HG03520 (cell line): Measurements from ENCODE around the gene STXBP2.
"Not testable (repeated sequence)": the region's sequence is repeated elsewhere in the genome, so short reads cannot be mapped to it uniquely, and the experiment has no call there.

Source experiments
- ATAC-seq: cut with Tn5 transposase; IDR thresholded peaks from one replicate; pipeline ENCODE4 v1.9.1; 2021; ENCODE audit warnings: mild to moderate bottlenecking, moderate library complexity; ENCODE audit not compliant: unreplicated experiment

Gene STXBP2

DNA sequence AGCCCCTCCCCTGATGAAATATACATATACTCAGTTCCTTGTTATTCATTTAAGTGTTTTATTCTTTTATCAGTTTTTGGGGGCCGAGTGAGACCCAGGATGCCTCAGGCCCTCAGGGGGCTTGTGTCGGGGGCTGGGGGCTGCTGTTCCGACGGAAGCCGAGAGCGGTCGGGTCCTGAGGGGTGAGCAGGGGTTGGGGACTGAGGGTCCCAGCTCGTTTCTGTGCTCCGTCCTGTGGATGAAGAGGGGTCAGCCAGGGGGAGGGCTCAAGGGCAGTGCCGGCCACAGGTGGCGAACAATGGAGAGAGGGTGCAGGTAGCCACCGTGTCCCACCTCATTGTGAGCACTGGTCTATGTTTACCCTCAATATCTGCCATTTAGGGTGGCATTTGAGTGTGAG is 5.3 kb upstream of the STXBP2 start:
- ATAC-seq = no peak

DNA sequence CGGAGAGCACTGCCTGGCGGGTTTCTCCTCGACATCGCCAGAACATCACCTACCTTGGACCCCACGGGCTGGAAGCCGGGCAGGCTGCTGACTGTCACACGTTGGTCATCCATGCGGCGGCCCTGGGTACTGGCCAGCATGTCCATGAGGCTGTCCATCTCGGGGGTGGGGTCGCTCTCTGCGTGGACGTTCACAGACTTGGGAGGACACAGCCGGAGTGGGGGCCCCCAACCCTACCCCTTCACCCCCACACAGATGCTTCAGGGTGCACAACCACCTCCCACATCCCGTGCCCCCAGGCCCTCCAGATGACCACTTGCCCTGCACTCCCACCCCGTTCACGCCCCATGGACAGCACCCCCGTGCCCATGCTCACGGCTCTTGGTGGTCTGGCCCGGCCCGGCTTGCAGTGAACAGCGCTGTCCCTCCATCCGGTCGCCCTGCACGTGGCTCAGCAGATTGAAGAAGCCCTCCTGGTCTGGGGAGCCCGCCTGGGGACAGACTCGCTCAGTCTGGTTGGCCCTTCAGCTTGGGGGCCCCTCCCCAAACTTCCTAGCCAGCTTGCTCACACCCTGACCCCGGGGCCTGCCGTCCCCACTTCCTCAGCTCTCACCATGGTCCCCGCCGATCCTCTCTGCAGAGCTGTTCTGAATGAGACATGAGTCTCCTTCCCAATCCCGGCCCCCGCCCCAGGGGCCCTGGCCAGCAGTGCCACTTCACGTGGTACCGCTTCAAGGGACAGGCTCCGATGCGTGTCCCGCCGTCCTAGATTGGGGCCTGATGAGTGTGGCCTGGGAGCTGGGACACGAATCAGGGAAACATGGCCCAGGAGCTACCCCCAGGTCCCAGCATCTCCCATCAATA is 4.3 kb upstream of the STXBP2 start:
- ATAC-seq = no peak

DNA sequence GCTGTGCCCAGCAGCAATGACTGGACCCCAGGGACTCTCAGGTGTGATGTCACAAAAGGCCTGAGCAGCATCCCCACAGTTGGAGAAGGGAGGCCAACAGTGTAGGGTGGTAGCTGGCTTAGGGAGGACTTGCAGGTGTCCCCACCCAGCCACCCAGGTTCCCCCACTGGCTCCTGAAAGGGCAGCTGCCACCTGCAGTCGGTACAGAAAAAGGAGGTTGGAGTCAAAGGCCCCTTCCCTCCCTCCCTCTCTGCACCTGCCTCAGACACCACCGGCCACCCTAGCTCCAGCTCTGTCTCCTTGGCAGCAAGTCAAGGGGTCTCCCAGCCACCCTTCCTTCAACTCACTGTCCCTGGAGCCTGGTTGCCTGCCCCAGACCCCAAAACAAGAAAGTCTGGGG is 3.2 kb upstream of the STXBP2 start, which contains the start of gene PCP2:
PCP2 (minus strand) TSS at position 22 of the 400 bp plus-strand sequence. CDS start 262 bp downstream, outside the sequence.
- ATAC-seq = no peak

DNA sequence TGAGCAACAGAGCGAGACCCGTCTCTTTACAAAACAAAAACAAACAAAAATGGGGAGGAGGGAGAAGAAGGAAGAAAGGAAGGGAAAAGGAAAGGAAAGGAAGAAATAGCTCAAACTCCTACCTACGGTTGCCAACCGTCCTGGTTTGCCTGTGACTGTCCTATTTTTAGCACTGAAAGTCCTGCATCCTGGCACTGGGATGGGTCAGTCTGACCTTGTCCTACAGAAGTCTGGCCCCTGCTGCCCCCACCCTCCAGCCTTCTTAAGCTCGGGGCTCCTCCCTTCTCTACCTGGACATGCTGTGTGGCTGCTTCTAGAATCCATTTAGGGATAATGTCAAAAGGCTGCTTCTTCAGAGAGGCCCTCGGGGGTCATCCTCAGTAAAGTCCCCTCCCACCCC is 1.2 kb upstream of the STXBP2 start:
- no peak for ATAC-seq

DNA sequence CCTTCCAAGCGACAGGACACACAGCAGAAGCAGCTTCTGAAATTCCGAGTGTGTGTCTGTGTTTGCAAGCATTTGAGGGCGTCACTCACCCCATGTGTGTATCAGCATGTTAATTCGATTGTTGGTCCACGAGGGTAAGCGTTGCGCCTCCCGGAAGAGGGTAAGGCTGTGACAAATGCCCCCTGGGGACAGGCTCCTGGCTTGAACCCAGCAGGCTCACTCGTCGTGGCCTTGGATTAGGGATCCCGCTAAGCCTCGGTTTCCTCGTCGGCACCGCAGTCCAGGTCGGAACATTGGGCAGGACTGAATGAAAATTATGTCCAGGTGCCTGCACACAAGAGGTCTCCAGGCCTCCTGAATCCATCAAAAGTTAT is 606 bp upstream of the STXBP2 start:
- no peak for ATAC-seq

DNA sequence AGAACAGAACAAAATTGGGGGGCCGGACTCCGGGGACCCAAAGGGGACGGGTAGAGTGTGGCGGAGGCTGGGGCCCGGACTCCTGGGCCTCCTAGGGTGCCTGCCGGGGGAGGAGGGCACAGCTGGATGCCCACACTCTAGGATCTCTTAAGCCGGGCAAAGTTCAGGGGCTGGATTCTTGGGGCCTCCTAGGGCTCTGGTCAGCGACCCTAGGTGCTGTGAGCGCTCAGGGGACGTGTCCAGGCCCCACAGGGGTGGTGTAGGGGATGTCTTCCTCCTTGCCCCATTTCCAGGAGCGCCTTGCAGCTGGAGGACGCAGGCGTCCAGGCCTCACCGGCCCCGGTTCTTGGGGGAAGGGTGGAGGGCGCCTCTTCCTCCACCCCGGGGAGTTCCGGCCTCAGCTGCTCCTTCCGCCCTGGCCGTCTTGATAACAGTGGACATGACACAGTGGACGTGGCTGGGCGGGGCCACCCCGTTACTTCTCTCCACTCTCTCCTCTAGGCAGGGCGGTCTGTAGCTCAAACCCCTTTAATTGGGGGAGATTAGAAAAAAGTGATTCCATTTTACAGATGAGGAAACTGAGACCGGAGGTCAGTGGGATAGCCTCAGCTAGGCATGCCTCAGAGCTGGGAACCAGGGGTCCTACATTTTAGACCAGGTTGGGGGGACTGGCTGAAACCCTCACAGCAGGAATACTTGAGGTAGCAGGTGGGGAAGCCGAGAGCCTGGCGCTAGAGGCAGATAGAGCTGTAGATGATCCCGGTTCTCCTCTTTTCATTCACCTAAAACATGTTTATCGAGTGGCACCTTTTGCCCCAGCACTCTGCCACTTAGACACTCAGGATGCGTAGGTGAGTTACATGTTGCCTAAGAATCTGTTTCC is 705 bp downstream of the STXBP2 start:
- peak; percentile 15 for ATAC-seq

DNA sequence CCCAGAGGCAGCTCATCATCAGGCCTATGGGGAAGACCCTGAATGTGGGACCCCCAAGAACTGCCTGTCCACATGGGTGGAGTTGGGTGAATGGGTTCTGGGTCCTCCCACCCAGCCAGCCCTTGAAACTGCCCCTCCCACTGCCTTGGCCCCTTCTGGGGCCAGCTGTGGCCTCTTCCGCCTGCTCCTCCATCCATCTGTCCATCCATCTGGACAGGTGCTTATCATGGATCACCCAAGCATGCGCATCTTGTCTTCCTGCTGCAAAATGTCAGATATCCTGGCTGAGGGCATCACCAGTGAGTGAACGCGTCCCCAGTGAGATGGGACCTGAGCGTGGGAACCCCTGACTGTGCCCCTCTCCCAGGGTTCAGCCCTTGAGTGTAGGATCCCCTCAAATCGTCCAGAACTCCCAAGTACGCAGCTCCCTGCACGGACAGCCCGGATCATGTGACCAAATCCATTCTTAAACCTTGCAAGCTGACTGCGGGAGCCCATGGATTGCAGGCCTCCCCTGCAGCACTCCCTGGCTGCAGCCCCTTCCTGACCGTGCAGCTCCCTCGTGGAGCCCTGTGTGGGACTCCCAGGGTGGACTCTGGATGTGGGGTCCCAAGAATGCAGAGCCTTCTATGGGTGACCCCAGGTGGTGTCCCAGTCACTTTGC is 2.0 kb downstream of the STXBP2 start:
- no peak for ATAC-seq

DNA sequence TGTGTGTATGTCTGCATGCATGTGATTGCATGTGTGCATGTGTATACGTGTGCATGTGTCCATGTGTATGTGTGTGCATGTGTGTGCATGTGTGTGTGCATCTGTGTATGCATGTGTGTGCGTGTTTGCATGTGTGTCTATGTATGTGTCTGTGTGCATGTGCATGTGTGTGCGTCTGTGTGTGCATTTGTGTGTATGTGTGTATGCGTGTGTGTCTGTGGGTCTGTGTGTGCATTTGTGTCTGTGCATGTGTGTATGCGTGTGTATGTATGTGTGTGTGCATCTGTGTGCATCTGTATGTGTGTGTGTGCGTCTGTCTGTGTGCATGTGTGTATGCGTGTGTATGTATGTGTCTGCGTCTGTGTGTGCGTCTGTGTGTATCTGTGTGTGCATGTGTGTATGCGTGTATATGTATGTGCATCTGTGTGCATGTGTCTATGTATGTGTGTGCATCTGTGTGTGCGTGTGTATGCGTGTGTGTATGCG is 3.0 kb downstream of the STXBP2 start:
- ATAC-seq = no peak

DNA sequence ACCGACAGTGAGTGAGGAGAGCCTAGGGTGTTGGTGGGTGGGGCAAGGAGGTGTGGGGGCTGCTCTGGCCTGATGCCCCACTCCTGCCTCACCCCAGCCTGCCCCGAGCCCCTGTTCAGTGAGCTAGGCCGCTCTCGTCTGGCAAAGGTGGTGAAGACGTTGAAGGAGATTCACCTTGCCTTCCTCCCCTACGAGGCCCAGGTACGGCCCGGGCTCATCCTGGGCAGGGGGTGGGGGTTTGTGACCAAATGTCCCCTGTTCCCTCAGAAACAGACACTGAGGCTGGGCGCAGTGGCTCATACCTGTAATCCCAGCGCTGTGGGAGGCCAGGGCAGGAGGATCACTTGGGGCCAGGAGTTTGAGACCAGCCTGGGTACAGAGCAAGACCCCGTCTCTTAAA is 3.9 kb downstream of the STXBP2 start:
- no peak for ATAC-seq

DNA sequence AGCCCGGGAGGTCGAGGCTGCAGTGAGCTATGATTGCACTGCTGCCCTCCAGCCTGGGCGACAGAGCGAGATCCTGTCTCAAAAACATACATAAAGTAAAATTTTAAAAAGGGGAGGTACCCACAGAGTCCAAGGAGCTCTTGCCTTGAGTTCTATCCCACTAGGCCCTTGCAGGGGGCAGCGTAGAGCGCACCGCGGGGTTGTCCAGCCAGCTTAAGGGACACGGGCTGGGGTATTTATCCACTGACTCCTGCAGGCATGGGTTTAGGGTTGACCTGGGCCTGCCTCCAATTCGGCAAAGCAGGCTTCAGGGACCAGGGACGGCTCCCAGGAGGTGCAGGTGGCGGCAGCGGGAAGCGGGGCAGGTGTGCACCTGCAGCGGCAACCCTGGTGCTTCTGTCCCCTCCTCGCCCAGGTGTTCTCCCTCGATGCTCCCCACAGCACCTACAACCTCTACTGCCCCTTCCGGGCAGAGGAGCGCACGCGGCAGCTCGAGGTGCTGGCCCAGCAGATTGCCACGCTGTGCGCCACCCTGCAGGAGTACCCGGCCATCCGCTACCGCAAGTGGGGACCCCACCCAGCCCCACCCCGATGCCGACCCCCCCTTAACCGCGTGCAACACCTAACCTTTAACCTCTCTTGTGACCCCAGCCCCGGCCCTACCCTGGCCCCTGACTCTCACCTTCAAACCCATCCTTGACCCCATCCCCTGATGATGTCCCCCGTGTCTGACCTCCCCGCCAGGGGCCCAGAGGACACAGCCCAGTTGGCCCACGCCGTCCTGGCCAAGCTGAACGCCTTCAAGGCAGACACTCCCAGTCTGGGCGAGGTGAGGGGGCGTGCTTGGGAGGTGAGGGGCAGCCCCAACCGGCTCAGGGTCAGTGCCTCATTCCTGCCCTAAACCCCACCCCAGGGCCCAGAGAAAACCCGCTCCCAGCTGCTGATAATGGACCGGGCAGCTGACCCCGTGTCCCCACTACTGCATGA is 4.7 kb downstream of the STXBP2 start:
- no peak for ATAC-seq

DNA sequence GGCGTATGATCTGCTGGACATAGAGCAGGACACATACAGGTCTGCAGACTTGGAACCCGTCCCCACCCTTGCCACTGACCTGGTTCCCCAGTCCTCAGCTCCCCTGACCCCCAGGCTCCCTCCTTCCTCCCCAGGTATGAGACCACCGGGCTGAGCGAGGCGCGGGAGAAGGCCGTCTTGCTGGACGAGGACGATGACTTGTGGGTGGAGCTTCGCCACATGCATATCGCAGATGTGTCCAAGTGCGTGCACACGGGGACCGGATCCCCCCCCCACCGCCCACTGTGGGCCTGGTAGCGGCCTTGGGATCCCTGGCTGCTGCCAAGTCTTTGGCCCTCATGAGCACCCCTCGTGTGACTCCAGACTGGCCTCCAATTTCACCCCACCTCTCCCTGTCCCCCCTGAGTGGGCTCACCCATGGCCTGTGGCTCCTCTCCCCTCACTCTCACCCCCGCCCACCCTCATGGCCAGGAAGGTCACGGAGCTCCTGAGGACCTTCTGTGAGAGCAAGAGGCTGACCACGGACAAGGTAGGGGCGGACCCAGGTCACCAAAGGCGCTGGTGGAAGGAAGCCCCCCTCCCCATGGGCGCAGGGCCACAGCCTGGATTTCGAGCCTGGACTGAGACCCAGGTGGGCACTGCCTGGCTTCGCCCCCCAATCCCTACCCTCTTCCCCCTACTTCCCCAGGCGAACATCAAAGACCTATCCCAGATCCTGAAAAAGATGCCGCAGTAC is 5.6 kb downstream of the STXBP2 start:
- no peak for ATAC-seq

DNA sequence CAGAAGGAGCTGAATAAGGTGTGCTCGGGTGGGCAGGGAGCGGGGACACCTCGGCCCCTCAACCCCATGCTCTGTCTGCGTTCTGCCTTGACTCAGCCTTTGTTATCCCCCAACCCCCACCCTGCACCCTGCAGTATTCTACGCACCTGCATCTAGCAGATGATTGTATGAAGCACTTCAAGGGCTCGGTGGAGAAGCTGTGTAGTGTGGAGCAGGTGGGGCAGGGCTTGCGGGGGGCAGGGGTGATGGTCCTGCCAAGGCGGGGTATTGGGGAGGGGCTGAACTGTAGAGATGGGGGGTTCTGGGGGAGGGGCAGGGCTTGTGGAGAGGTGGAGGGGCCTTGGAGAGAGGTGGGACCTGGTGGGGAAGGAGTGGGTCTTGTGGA is 6.1 kb downstream of the STXBP2 start:
- no peak for ATAC-seq

DNA sequence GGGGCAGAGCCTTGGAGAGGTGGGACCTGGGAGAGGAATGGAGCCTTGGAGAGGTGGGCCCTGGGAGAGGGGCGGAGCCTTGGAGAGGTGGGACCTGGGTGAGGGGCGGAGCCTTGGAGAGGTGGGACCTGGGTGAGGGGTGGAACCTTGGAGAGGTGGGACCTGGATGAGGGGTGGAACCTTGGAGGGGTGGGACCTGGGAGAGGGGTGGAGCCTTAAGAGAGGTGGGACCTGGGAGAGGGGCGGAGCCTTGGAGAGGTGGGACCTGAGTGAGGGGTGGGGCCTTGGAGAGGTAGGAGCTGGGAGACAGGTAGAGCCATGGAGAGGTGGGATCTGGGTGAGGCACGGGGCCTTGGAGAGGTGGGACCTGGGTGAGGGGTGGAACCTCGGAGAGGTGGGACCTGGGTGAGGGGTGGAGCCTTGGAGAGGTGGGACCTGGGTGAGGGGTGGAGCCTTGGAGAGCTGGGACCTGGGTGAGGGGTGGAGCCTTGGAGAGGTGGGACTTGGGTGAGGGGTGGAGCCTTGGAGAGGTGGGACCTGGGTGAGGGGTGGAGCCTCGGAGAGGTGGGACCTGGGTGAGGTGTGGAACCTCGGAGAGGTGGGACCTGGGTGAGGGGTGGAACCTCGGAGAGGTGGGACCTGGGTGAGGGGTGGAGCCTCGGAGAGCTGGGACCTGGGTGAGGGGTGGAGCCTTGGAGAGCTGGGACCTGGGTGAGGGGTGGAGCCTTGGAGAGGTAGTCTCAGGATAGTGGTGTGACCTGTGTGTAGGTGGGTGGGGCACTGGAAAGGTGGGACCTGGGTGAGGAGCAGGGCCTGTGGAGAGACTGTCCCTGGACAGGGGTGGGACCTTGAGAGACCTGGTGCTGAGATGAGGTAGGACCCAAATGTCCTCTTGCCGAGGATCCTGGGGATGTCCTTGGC is 7.0 kb downstream of the STXBP2 start:
- not testable (repeated sequence) for ATAC-seq

DNA sequence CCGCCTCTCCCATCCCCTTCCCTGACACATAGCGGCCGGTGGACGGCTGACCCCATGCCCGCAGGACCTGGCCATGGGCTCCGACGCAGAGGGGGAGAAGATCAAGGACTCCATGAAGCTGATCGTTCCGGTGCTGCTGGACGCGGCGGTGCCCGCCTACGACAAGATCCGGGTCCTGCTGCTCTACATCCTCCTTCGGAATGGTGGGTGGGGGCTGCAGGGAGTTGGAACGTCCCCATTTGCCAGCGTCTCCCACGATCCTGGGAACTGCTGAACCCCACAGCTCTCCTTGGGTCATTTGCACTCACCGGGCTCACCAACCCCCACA is 7.6 kb downstream of the STXBP2 start:
- ATAC-seq = no peak

DNA sequence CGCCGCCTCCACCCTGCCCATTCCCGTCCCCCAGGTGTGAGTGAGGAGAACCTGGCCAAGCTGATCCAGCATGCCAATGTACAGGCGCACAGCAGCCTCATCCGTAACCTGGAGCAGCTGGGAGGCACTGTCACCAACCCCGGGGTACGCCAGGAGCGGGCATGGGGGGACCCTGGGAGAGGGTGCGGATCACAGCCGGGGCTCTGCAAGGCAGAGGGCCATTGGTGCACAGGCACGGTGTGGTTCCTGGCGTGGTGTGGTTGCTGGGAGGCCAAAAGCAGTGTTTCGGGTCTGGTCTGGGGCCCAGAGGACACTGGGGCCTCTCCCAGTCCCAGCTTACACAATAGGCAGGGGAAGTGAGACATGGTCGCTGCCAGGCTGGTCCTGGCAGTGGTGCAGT is 8.3 kb downstream of the STXBP2 start:
- ATAC-seq = no peak

DNA sequence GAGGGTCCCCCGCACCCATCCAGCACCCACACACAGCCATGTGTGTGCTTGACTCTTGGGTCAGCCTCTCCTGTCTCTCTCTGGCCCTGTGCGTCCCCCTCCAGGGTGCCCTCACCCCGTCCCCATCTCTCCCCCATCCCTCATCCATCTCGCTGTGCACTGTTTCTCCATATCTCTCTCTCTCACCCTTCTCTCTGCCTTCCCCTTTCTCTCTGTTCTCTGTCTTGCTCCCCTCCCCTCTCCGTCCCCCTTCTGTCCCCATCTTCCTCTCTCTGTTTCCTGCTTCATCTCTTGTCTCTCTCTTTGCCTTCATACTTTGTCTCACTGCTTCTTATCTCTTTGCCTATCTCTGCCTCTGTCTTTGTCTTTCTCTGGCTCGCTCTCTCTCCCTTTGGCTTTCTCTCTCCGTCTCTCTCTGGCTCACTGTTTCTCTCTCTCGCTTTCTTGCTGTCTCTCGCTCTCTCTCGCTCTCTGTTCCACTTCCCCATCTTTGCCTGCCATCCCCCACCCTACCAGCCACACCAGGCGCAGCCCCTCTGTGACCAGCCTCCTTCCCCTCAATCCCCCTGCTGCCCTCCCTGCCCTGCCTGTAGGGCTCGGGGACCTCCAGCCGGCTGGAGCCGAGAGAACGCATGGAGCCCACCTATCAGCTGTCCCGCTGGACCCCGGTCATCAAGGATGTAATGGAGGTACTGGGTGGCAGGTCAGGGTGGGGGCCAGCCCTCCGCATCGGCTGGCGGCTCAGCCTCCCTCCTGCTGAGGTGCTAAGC is 8.9 kb downstream of the STXBP2 start:
- no peak for ATAC-seq

DNA sequence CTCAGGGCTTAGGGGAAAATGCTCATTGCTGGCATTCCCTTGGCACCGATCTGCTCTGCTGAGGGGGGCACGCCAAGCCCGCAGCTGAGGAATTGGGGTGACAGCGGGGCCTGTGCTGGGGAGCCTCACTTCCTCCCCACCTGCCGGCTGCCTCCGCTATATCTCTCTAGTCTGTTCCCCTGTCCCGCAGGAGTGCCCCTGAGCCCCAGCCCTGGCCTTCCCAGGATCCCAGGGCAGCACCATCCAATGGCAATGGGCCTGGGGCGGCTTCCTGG is 9.5 kb downstream of the STXBP2 start:
- no peak for ATAC-seq

DNA sequence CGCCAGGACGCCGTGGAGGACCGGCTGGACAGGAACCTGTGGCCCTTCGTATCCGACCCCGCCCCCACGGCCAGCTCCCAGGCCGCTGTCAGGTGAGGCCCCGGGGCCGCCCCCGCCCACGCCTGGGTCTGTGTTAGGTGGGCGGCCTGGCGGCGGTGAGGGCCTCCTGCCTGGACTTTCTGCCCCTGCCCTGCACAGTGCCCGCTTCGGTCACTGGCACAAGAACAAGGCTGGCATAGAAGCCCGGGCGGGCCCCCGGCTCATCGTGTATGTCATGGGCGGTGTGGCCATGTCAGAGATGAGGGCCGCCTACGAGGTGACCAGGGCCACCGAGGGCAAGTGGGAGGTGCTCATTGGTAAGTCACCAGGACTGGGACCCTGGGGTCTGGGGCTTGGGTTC is 10.2 kb downstream of the STXBP2 start:
- ATAC-seq = no peak
